ENCODE data around the gene TDRD12.
"Not testable (repeated sequence)": the region's sequence is repeated elsewhere in the genome, so short reads cannot be mapped to it uniquely, and the experiment has no call there.

The TDRD12 gene

DNA sequence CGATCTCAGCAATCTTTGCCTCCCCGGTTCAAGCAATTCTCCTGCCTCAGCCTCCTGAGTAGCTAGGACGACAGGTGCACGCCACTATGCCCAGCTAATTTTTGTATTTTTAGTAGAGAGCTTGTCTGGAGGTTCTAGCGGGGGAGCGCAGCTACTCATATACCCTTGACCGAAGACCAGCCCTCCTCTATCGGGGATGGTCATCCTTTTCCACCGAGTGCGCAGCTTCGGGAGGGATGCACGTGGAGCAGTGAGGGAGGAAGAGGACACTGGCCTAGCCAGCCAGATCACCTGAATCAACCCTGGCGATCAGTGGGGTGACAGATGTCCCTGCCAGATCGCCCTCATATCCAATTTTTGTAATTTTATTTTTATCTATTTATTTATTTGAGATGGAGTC lies 143.2 kb downstream of the TDRD12 start:
- Histone ChIP-seq H3K27ac (ENCODE audit: low read depth, low read length) (no peak overlapping the region), H3K36me3 (ENCODE audit: control insufficient read depth, insufficient read depth, low read length) (no peaks in the 10 kb centered on the region)

DNA sequence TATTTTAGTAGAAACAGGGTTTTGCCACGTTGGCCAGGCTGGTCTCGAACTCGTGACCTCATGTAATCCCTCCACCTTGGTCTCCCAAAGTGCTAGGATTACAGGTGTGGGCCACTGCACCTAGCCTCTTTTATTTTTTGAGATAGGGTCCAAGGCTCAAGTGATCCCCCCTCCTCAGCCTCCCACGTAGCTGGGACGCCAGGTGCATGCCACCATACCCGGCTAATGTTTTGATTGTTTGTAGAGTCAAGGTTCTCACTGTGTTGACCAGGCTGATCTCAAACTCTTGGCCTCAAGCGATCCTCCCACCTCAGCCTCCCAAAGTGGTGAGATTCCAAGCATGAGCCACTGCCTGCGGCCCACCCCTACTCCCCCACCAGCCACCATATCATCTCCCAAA lies 143.7 kb downstream of the TDRD12 start:
- no peaks in the 10 kb centered on the region for H3K27me3 ChIP-seq (ENCODE audit: control insufficient read depth, insufficient read depth, low read length)
- no peaks in the 10 kb centered on the region for H3K36me3 ChIP-seq (ENCODE audit: control insufficient read depth, insufficient read depth, low read length)
- no peak overlapping the region for H3K4me3 ChIP-seq (ENCODE audit: low read length)
- H3K27ac ChIP-seq (ENCODE audit: low read depth, low read length) = no peak overlapping the region
- no peaks in the 10 kb centered on the region for H3K4me1 ChIP-seq (ENCODE audit: control insufficient read depth, insufficient read depth, low read length)
- no peak overlapping the region for H3K9ac ChIP-seq (ENCODE audit: low read length)

More for the DNA sequence above, 143.2 kb downstream of the TDRD12 start:
- Histone ChIP-seq H3K4me3 (ENCODE audit: low read length) (no peak overlapping the region), H3K27me3 (ENCODE audit: control insufficient read depth, insufficient read depth, low read length) (no peaks in the 10 kb centered on the region), H3K9ac (ENCODE audit: low read length) (no peak overlapping the region), H3K4me1 (ENCODE audit: control insufficient read depth, insufficient read depth, low read length) (no peaks in the 10 kb centered on the region)

DNA sequence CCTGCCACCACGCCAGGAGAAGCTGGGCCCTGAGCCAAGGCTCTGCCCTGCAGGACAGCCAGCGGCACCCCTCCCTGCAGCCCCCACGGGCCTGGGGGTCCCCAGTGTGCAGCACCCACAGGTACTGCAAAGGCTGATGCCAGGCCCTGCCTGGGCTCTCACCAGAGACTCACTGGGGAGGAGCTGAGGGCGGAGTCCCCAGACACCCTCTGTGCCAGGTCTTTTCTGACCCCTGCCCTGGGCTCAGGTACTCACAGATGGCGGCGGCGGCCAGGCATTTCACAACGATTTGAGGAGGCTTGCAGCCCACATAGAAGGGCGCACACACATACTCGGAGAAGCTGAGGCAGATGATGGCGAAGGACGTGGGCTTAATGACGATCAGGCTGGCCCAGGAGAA lies 144.3 kb downstream of the TDRD12 start:
- Histone ChIP-seq H3K27ac (ENCODE audit: low read depth, low read length) (no peak overlapping the region), H3K4me1 (ENCODE audit: control insufficient read depth, insufficient read depth, low read length) (no peaks in the 10 kb centered on the region), H3K36me3 (ENCODE audit: control insufficient read depth, insufficient read depth, low read length) (no peaks in the 10 kb centered on the region), H3K4me3 (ENCODE audit: low read length) (no peak overlapping the region), H3K27me3 (ENCODE audit: control insufficient read depth, insufficient read depth, low read length) (no peaks in the 10 kb centered on the region), H3K9ac (ENCODE audit: low read length) (no peak overlapping the region)

DNA sequence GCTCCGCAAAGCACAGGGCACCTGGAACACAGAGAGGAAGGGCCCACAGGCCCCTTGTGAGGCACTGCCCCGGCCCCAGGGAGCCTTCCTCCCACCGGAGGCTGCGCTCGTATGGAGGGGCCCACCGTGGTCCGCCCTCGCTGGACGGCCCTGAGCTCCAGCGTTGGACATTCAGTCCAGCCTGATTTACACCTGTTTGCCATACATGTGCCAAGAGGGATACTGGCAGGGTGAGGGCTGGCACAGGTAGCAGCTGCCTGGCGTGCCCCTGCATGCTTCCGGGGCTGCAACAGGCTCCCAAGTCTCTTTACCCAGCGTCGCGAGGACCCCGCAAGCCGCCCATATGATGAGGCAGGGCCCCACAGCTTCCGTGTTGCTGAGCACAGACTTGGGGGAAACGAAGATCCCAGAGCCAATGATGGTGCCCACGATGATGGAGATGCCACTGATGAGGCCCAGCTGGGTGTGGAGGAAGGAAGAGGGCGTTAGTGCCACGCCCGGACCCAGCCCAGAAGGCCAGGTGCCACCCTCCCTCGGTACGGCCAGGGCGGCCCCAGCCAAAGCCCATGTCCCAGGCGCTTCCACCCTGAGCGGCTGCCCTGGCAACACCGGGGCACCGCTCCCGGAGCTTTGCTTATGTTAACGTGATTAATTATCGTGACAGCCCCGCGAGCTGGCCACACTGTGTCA lies 144.9 kb downstream of the TDRD12 start:
- Histone ChIP-seq H3K36me3 (ENCODE audit: control insufficient read depth, insufficient read depth, low read length) (no peaks in the 10 kb centered on the region), H3K9ac (ENCODE audit: low read length) (no peak overlapping the region), H3K4me3 (ENCODE audit: low read length) (no peak overlapping the region), H3K4me1 (ENCODE audit: control insufficient read depth, insufficient read depth, low read length) (no peaks in the 10 kb centered on the region), H3K27ac (ENCODE audit: low read depth, low read length) (no peak overlapping the region), H3K27me3 (ENCODE audit: control insufficient read depth, insufficient read depth, low read length) (no peaks in the 10 kb centered on the region)

DNA sequence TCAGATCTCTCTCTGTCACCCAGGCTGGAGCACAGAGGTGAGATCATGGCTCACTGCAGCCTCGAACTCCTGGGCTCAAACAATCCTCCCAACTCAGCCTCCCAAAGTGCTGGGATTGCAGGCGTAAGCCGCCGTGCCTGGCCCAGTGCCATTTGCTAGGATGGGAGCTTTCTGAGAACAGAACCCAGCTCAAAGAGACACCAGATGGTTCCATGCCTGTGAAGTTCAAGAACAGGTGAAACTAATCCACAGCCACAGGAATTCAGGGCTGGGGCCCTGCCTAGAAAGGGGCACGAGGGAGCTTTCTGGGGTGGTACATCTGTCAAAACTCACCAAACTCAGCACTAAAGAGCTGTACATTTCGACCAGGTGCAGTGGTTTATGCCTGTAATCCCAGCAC lies 145.8 kb downstream of the TDRD12 start:
- Histone ChIP-seq H3K4me3 (ENCODE audit: low read length) (no peak overlapping the region), H3K9ac (ENCODE audit: low read length) (no peak overlapping the region), H3K27me3 (ENCODE audit: control insufficient read depth, insufficient read depth, low read length) (no peaks in the 10 kb centered on the region), H3K36me3 (ENCODE audit: control insufficient read depth, insufficient read depth, low read length) (no peaks in the 10 kb centered on the region), H3K4me1 (ENCODE audit: control insufficient read depth, insufficient read depth, low read length) (no peaks in the 10 kb centered on the region), H3K27ac (ENCODE audit: low read depth, low read length) (no peak overlapping the region)

DNA sequence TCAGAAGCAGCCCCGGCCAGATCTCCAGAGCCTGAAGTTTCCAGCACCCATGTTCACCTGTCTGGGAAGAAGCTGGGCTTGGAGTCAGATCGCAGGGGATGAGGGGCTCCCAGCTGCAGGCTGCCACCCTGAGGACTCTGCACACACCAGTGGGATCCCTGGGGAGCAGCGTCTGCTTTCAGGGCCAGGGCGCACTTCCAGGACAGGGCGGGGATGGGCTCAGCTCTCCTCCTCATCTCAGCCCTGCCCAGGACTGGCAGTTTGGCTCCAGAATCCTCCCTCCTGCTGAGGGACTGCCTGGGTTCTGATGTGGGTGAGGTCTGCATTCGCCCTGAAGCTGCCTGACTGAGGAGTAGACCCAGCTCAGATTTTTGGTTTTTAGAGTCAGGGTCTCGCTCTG lies 146.5 kb downstream of the TDRD12 start:
- Histone ChIP-seq H3K4me3 (ENCODE audit: low read length) (no peak overlapping the region), H3K27ac (ENCODE audit: low read depth, low read length) (no peak overlapping the region), H3K36me3 (ENCODE audit: control insufficient read depth, insufficient read depth, low read length) (no peaks in the 10 kb centered on the region), H3K4me1 (ENCODE audit: control insufficient read depth, insufficient read depth, low read length) (no peaks in the 10 kb centered on the region), H3K9ac (ENCODE audit: low read length) (no peak overlapping the region), H3K27me3 (ENCODE audit: control insufficient read depth, insufficient read depth, low read length) (no peaks in the 10 kb centered on the region)

DNA sequence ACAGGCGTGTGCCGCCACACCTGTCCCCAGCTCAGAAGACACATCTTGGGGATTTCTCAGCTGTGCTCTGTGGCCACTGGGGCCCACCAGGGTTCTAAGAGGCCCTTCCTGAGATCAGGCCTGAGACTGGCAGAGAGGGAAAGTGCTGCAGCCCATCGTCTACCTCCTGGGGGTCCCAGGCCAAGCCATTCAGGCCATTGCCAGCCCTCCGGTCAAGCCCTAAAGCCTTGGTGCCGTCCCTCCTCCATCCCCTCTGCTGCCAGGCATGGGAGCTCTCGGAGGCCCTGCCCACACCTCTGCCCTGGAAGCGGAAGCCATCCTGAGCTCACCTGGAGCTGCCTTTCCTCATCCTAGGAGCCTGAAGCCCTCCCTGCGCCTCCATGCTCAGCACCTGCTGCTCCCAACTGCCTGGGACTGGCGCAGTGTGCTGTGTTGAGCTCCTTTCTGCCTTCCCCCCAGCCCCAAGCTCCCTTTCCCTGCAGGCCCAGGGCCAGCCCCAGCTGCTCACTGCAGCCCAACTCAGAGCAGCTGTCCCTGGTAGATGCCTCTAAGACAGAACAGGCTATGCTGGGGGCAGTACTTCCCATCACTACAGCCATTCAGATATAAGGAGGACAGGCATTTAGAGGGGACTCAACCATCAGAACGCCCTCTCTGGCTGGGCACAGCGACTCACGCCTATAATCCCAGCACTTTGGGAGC lies 147.1 kb downstream of the TDRD12 start:
- H3K4me1 ChIP-seq (ENCODE audit: control insufficient read depth, insufficient read depth, low read length) = no peaks in the 10 kb centered on the region
- H3K4me3 ChIP-seq (ENCODE audit: low read length) = no peak overlapping the region
- H3K9ac ChIP-seq (ENCODE audit: low read length) = no peak overlapping the region
- H3K27me3 ChIP-seq (ENCODE audit: control insufficient read depth, insufficient read depth, low read length) = no peaks in the 10 kb centered on the region
- no peak overlapping the region for H3K27ac ChIP-seq (ENCODE audit: low read depth, low read length)
- H3K36me3 ChIP-seq (ENCODE audit: control insufficient read depth, insufficient read depth, low read length) = no peaks in the 10 kb centered on the region

DNA sequence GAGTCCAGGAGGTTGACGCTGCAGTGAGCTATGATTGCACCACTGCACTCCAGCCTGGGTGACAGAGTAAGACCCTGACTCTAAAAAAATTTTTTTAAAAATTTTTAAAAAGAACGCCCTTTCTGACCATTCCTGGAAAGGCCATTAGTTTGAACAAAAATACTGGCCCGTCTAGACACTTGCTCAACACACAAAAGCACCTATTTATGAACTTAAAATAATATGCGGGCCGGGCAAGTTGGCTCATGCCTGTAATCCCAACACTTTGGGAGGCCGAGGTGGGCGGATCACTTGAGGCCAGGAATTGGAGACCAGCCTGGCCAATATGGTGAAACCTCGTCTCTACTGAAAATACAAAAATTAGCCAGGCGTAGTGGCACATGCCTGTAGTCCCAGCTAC lies 147.9 kb downstream of the TDRD12 start:
- not testable (repeated sequence) for H3K4me1 ChIP-seq (ENCODE audit: control insufficient read depth, insufficient read depth, low read length); H3K4me3 ChIP-seq (ENCODE audit: low read length); H3K27ac ChIP-seq (ENCODE audit: low read depth, low read length); H3K9ac ChIP-seq (ENCODE audit: low read length); H3K36me3 ChIP-seq (ENCODE audit: control insufficient read depth, insufficient read depth, low read length); H3K27me3 ChIP-seq (ENCODE audit: control insufficient read depth, insufficient read depth, low read length)

DNA sequence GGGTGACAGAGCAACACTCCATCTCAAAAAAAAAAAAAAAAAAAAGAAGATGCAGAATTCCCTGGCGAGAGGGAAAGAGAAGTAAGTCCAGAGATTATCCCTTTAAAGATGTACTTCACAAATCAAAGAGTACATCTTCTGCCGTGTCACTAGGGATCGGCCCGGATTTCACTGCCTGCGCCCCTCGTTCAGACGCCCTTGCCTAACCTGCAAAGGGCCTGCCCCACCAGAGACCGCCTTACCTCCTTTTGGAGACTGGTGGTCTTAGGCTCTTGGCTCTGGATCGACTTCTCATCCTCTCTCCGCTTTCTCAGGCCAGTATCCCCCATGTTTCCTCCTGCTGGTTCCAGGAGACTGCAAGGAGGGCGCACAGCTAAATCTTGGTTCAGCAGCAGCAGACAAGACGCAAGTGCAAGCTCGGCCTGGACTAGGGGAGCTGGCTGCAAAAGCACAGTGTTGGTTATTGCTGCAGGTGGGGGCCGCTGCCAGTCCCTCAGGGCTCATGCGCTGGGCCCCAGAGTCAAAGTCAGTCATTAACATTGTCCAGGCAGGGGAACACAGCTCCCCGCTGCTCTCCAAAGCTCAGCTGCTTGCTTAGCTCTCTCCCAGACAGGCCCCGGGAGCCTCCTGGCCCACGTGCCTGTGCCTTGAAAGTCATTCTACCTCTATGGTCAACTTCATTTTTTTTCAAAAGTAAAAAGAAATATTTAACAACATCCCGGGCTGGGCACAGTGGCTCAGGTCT lies 148.8 kb downstream of the TDRD12 start:
- H3K4me1 ChIP-seq (ENCODE audit: control insufficient read depth, insufficient read depth, low read length) = no peaks in the 10 kb centered on the region
- no peak overlapping the region for H3K4me3 ChIP-seq (ENCODE audit: low read length)
- H3K36me3 ChIP-seq (ENCODE audit: control insufficient read depth, insufficient read depth, low read length) = no peaks in the 10 kb centered on the region
- H3K27me3 ChIP-seq (ENCODE audit: control insufficient read depth, insufficient read depth, low read length) = no peaks in the 10 kb centered on the region
- no peak overlapping the region for H3K9ac ChIP-seq (ENCODE audit: low read length)
- no peak overlapping the region for H3K27ac ChIP-seq (ENCODE audit: low read depth, low read length)

DNA sequence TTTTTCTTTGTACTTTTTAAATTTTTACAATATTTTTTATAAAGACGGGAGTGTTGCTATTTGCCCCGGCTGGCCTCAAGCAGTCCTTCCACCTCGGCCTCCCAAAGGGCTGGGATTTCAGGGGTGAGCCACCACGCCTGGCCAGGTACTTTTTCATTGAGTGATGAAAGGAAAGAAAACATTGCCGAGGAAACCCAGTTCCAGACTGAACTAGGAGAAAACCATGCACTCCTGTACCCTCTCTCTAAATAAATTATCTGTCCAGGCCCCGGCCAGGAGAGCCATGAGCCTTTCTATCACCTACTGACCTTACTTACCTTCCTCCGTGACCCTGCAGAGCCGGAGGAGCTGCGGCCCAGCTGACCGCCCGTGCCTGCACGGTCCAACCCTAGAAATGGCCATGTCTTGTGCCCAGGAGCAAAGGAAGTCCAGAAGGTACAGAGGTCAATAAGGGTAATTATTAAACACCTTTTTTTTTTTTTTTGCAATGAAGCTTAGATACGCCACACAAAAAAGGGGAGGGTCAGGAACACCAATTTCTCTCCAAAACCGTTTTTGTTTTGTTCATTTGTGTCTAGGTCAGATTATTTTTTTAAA lies 149.9 kb downstream of the TDRD12 start, which contains the start of gene SLC7A9:
TSS of gene SLC7A9 (minus strand) at position 399 of the 597 bp plus-strand sequence. CDS start 1,233 bp downstream, outside the sequence.
- H3K4me1 ChIP-seq (ENCODE audit: control insufficient read depth, insufficient read depth, low read length) = no peaks in the 10 kb centered on the region
- H3K27ac ChIP-seq (ENCODE audit: low read depth, low read length) = no peak within 1 kb of the TSS
- no peaks in the 10 kb centered on the region for H3K27me3 ChIP-seq (ENCODE audit: control insufficient read depth, insufficient read depth, low read length)
- no peak within 1 kb of the TSS for H3K9ac ChIP-seq (ENCODE audit: low read length)
- H3K36me3 ChIP-seq (ENCODE audit: control insufficient read depth, insufficient read depth, low read length) = no peaks in the 10 kb centered on the region
- H3K4me3 ChIP-seq (ENCODE audit: low read length) = no peak within 1 kb of the TSS

DNA sequence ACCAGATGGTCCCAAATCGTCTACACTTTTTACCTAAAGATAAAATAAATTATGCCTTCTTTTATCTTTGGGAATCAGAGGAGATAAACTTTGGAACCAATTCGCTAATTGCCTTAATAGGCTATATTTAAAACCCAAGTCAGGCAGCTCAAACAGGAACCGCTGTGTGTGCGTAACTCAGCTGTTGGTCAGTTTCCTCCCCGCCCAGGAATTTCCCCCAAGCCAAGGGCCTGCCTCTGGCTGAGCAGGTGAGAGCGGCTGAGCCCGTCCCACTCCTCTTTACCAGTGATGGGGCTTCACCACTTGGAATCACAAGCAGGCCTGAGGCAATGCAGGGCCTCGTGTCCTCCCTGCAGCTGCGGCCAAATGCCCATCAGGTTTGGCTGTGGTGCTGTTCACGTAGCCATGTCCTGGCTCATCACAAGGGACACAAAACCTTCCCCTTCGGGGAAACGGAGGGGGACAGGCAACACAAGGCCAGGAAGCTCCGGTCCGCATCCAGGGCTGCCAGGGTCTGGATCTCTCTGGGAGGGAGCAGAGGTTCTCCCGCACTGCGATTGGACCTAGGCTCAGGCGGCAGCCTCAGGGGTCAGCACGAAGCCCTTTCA lies 150.5 kb downstream of the TDRD12 start:
- no peaks in the 10 kb centered on the region for H3K4me1 ChIP-seq (ENCODE audit: control insufficient read depth, insufficient read depth, low read length)
- no peak overlapping the region for H3K27ac ChIP-seq (ENCODE audit: low read depth, low read length)
- H3K36me3 ChIP-seq (ENCODE audit: control insufficient read depth, insufficient read depth, low read length) = no peaks in the 10 kb centered on the region
- no peak overlapping the region for H3K4me3 ChIP-seq (ENCODE audit: low read length)
- H3K9ac ChIP-seq (ENCODE audit: low read length) = no peak overlapping the region
- no peaks in the 10 kb centered on the region for H3K27me3 ChIP-seq (ENCODE audit: control insufficient read depth, insufficient read depth, low read length)

DNA sequence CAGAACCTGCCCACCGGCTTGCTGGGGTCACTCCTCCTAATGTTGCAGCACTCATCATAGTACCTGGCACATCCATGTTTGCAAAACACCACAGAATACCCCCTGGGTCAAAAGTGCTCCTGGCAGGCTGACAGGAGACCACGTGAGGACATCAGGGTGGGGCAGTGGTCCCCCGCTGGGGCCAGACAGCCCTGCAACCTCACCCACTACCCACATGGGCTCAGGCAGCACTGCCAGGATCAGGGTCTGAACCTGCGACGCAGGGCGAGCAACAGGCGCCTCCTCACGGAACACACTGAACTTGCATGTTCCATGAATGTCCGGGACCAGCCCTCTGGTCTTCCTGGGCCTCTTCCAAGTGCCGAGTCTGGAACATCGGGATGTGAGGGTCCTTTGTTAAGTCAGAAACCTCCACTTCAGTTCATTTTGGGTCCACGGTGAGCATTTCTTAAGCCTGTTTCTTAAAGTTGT lies 151.4 kb downstream of the TDRD12 start:
- H3K4me1 ChIP-seq (ENCODE audit: control insufficient read depth, insufficient read depth, low read length) = no peaks in the 10 kb centered on the region
- no peaks in the 10 kb centered on the region for H3K36me3 ChIP-seq (ENCODE audit: control insufficient read depth, insufficient read depth, low read length)
- H3K4me3 ChIP-seq (ENCODE audit: low read length) = no peak overlapping the region
- no peaks in the 10 kb centered on the region for H3K27me3 ChIP-seq (ENCODE audit: control insufficient read depth, insufficient read depth, low read length)
- no peak overlapping the region for H3K9ac ChIP-seq (ENCODE audit: low read length)
- H3K27ac ChIP-seq (ENCODE audit: low read depth, low read length) = no peak overlapping the region

Measured in rectal smooth muscle tissue (tissue), 1 donor.